ENCODE results near the gene PPP2R2D. TPM values are rescaled to one million over a fixed set of nuclear protein-coding genes. Genes with fewer than 3 reads are reported as not detected.

The PPP2R2D gene
- total RNA-seq, 1 experiment from 2014 or later = 23.7 TPM

GRCh38 chr10:131971591-131971990, 70.8 kb downstream of the PPP2R2D start:
- H3K9me3 Mint-ChIP-seq (ENCODE audit: low read depth, unreplicated experiment) = no peaks in the 10 kb centered on the region
- CTCF ChIA-PET = no interaction called here
- no peak overlapping the region for H3K4me3 Mint-ChIP-seq (ENCODE audit: low read depth, unreplicated experiment)
- H3K27ac Mint-ChIP-seq (ENCODE audit: unreplicated experiment) = no peak overlapping the region
- intact Hi-C loops (cut with micrococcal nuclease; ENCODE audit: unreplicated experiment) = no loop called here
- no peaks in the 10 kb centered on the region for H3K27me3 Mint-ChIP-seq (ENCODE audit: unreplicated experiment)
- DNase-seq = no peak
- no peaks in the 10 kb centered on the region for H3K4me1 Mint-ChIP-seq (ENCODE audit: low read depth, unreplicated experiment)
- no TSS peak for BruUV-seq (replicated peaks)
- TF ChIP-seq, protein P1, sequence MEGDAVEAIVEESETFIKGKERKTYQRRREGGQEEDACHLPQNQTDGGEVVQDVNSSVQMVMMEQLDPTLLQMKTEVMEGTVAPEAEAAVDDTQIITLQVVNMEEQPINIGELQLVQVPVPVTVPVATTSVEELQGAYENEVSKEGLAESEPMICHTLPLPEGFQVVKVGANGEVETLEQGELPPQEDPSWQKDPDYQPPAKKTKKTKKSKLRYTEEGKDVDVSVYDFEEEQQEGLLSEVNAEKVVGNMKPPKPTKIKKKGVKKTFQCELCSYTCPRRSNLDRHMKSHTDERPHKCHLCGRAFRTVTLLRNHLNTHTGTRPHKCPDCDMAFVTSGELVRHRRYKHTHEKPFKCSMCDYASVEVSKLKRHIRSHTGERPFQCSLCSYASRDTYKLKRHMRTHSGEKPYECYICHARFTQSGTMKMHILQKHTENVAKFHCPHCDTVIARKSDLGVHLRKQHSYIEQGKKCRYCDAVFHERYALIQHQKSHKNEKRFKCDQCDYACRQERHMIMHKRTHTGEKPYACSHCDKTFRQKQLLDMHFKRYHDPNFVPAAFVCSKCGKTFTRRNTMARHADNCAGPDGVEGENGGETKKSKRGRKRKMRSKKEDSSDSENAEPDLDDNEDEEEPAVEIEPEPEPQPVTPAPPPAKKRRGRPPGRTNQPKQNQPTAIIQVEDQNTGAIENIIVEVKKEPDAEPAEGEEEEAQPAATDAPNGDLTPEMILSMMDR (IDR thresholded peaks at IDR 0.05; ENCODE audit: unreplicated experiment) = no peak
- peaks cover 19% of the 10 kb centered on the region for H3K36me3 Mint-ChIP-seq (ENCODE audit: insufficient read depth, unreplicated experiment)

DNA sequence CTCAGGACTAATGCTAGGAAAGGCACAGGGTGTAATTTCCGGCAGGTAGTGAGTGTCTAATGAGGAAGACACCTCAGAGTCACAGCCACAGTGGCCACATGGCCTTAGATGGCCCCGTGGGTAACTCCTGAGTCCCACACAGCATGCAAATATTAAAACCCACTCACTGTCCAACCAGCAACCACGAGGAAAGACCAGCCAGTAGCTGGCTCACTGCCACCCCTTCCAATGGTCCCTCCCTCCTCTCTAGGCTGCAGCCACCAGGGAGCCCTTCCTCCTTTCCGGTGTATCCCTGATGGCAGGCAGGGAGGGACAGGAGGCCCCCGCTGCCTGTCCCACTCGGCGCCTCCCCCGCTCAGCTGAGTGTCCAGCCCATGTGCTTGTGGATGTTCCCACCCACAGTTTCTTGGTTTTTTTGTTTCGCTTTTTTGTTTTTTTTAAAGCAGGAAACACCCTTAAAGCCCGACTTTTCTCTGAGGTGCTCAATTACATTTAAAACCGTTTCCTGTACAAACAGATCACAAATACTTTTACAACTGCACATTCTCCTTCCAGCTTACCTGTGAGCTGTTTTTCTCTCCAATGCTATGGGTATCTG, 71.8 kb downstream of the PPP2R2D start:
- BruUV-seq (replicated peaks) = no TSS peak
- no peak for DNase-seq
- no peaks in the 10 kb centered on the region for H3K4me1 Mint-ChIP-seq (ENCODE audit: low read depth, unreplicated experiment)
- H3K27ac Mint-ChIP-seq (ENCODE audit: unreplicated experiment) = no peak overlapping the region
- TF ChIP-seq, protein P1 (IDR thresholded peaks at IDR 0.05; ENCODE audit: unreplicated experiment) = no peak
- H3K9me3 Mint-ChIP-seq (ENCODE audit: low read depth, unreplicated experiment) = no peaks in the 10 kb centered on the region
- intact Hi-C loops (cut with micrococcal nuclease; ENCODE audit: unreplicated experiment) = no loop called here
- no peak overlapping the region for H3K4me3 Mint-ChIP-seq (ENCODE audit: low read depth, unreplicated experiment)
- CTCF ChIA-PET = no interaction called here
- no peaks in the 10 kb centered on the region for H3K27me3 Mint-ChIP-seq (ENCODE audit: unreplicated experiment)
- peaks cover 19% of the 10 kb centered on the region for H3K36me3 Mint-ChIP-seq (ENCODE audit: insufficient read depth, unreplicated experiment)

GRCh38 chr10:131973160-131973951, 72.5 kb downstream of the PPP2R2D start:
- no peak overlapping the region for H3K4me3 Mint-ChIP-seq (ENCODE audit: low read depth, unreplicated experiment)
- no peak for DNase-seq
- TF ChIP-seq, protein P1 (IDR thresholded peaks at IDR 0.05; ENCODE audit: unreplicated experiment) = no peak
- no peaks in the 10 kb centered on the region for H3K9me3 Mint-ChIP-seq (ENCODE audit: low read depth, unreplicated experiment)
- intact Hi-C loops (cut with micrococcal nuclease; ENCODE audit: unreplicated experiment) = no loop called here
- H3K36me3 Mint-ChIP-seq (ENCODE audit: insufficient read depth, unreplicated experiment) = peaks cover 19% of the 10 kb centered on the region
- no peaks in the 10 kb centered on the region for H3K27me3 Mint-ChIP-seq (ENCODE audit: unreplicated experiment)
- CTCF ChIA-PET = no interaction called here
- no peaks in the 10 kb centered on the region for H3K4me1 Mint-ChIP-seq (ENCODE audit: low read depth, unreplicated experiment)
- no TSS peak for BruUV-seq (replicated peaks)
- H3K27ac Mint-ChIP-seq (ENCODE audit: unreplicated experiment) = no peak overlapping the region

DNA sequence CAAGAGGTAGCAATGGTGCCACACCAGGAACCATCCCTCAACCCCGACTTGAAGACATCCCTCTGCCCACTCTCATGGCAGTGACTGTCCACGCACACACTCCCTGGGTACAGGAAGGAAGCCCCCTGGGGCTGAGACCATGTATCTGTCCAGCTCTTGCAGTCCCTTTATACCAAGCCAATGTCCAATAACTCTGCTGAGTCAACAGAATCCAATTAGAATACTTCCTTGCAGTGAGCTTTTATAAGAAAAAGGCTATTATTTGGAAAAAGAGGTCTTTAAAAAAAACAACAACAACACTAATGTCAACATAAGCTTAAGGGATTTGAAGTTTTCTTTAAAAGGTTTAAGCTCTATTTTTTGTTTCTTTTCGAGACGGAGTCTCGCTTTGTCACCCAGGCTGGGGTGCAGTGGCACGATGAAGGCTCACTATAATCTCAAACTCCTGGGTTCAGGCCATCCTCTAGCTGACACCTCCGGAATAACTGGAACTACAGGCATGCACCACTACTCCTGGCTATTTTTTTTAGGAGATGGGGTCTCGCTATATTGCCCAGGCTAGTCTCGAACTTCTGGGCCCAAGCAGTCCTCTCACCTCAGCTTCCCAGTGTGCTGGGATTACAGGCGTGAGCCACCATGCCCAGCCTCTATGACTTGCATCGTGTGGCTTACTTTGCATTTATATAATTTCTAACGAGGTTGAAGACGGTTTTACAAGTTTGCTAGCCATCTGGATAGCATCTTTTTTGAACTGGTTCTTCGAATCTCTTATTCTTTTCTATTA, 73.4 kb downstream of the PPP2R2D start:
- H3K4me1 Mint-ChIP-seq (ENCODE audit: low read depth, unreplicated experiment) = no peaks in the 10 kb centered on the region
- TF ChIP-seq, protein P1 (IDR thresholded peaks at IDR 0.05; ENCODE audit: unreplicated experiment) = no peak
- H3K36me3 Mint-ChIP-seq (ENCODE audit: insufficient read depth, unreplicated experiment) = peaks cover 19% of the 10 kb centered on the region
- no peak overlapping the region for H3K4me3 Mint-ChIP-seq (ENCODE audit: low read depth, unreplicated experiment)
- H3K27ac Mint-ChIP-seq (ENCODE audit: unreplicated experiment) = no peak overlapping the region
- CTCF ChIA-PET = no interaction called here
- no peak for DNase-seq
- no peaks in the 10 kb centered on the region for H3K27me3 Mint-ChIP-seq (ENCODE audit: unreplicated experiment)
- no peaks in the 10 kb centered on the region for H3K9me3 Mint-ChIP-seq (ENCODE audit: low read depth, unreplicated experiment)
- intact Hi-C loops (cut with micrococcal nuclease; ENCODE audit: unreplicated experiment) = no loop called here
- BruUV-seq (replicated peaks) = no TSS peak
